ENCODE results near the gene SYMPK.

- TF ChIP-seq CTCF (IDR thresholded peaks at IDR 0.05) (no peak), POLR2A (IDR thresholded peaks at IDR 0.05) (no peak), EP300 (IDR thresholded peaks at IDR 0.05) (no peak)
Measured at GRCh38 chr19:45878043-45878794, 15.3 kb upstream of the SYMPK start.
